ENCODE measurements around the gene ABI2.

ABI2 gene

GRCh38 chr2:203462308-203462707 is 134.1 kb downstream of the ABI2 start:
- DNase-seq: no peak
- Histone ChIP-seq H3K4me3 (ENCODE audit: insufficient read depth, low read depth, low read length, poor library complexity, severe bottlenecking) (no peak overlapping the region), H3K4me1 (ENCODE audit: control insufficient read depth, insufficient read depth, low read length, poor library complexity, severe bottlenecking) (no peaks in the 10 kb centered on the region), H3K9me3 (ENCODE audit: control insufficient read depth, low read length) (no peaks in the 10 kb centered on the region), H3K27ac (ENCODE audit: insufficient read depth, low read length, poor library complexity, severe bottlenecking) (no peak overlapping the region), H3K36me3 (ENCODE audit: control insufficient read depth, insufficient read depth, low read length) (no peaks in the 10 kb centered on the region), H3K27me3 (replicated peaks; ENCODE audit: control insufficient read depth, insufficient read depth, low read length, poor library complexity, severe bottlenecking) (no peaks in the 10 kb centered on the region)

GRCh38 chr2:203463266-203463678 is 135.1 kb downstream of the ABI2 start:
- Histone ChIP-seq H3K27me3 (replicated peaks; ENCODE audit: control insufficient read depth, insufficient read depth, low read length, poor library complexity, severe bottlenecking) (no peaks in the 10 kb centered on the region), H3K4me1 (ENCODE audit: control insufficient read depth, insufficient read depth, low read length, poor library complexity, severe bottlenecking) (no peaks in the 10 kb centered on the region), H3K9me3 (ENCODE audit: control insufficient read depth, low read length) (no peaks in the 10 kb centered on the region), H3K27ac (ENCODE audit: insufficient read depth, low read length, poor library complexity, severe bottlenecking) (no peak overlapping the region), H3K36me3 (ENCODE audit: control insufficient read depth, insufficient read depth, low read length) (no peaks in the 10 kb centered on the region), H3K4me3 (ENCODE audit: insufficient read depth, low read depth, low read length, poor library complexity, severe bottlenecking) (no peak overlapping the region)
- no peak for DNase-seq

- Histone ChIP-seq H3K36me3 (ENCODE audit: control insufficient read depth, insufficient read depth, low read length) (no peaks in the 10 kb centered on the region), H3K27ac (ENCODE audit: insufficient read depth, low read length, poor library complexity, severe bottlenecking) (no peak overlapping the region), H3K9me3 (ENCODE audit: control insufficient read depth, low read length) (no peaks in the 10 kb centered on the region), H3K4me1 (ENCODE audit: control insufficient read depth, insufficient read depth, low read length, poor library complexity, severe bottlenecking) (no peaks in the 10 kb centered on the region), H3K27me3 (replicated peaks; ENCODE audit: control insufficient read depth, insufficient read depth, low read length, poor library complexity, severe bottlenecking) (no peaks in the 10 kb centered on the region), H3K4me3 (ENCODE audit: insufficient read depth, low read depth, low read length, poor library complexity, severe bottlenecking) (no peak overlapping the region)
- no peak for DNase-seq
Observed at GRCh38 chr2:203469546-203469945, 141.4 kb downstream of the ABI2 start.

- Histone ChIP-seq H3K27me3 (replicated peaks; ENCODE audit: control insufficient read depth, insufficient read depth, low read length, poor library complexity, severe bottlenecking) (no peaks in the 10 kb centered on the region), H3K36me3 (ENCODE audit: control insufficient read depth, insufficient read depth, low read length) (no peaks in the 10 kb centered on the region), H3K4me3 (ENCODE audit: insufficient read depth, low read depth, low read length, poor library complexity, severe bottlenecking) (no peak overlapping the region), H3K9me3 (ENCODE audit: control insufficient read depth, low read length) (no peaks in the 10 kb centered on the region), H3K4me1 (ENCODE audit: control insufficient read depth, insufficient read depth, low read length, poor library complexity, severe bottlenecking) (no peaks in the 10 kb centered on the region), H3K27ac (ENCODE audit: insufficient read depth, low read length, poor library complexity, severe bottlenecking) (no peak overlapping the region)
- no peak for DNase-seq
Observed at GRCh38 chr2:203470371-203470770, 142.2 kb downstream of the ABI2 start.

GRCh38 chr2:203471323-203471722 is 143.1 kb downstream of the ABI2 start:
- Histone ChIP-seq H3K9me3 (ENCODE audit: control insufficient read depth, low read length) (no peaks in the 10 kb centered on the region), H3K27me3 (replicated peaks; ENCODE audit: control insufficient read depth, insufficient read depth, low read length, poor library complexity, severe bottlenecking) (no peaks in the 10 kb centered on the region), H3K4me1 (ENCODE audit: control insufficient read depth, insufficient read depth, low read length, poor library complexity, severe bottlenecking) (no peaks in the 10 kb centered on the region), H3K4me3 (ENCODE audit: insufficient read depth, low read depth, low read length, poor library complexity, severe bottlenecking) (no peak overlapping the region), H3K36me3 (ENCODE audit: control insufficient read depth, insufficient read depth, low read length) (no peaks in the 10 kb centered on the region), H3K27ac (ENCODE audit: insufficient read depth, low read length, poor library complexity, severe bottlenecking) (no peak overlapping the region)
- DNase-seq: no peak

GRCh38 chr2:203476881-203477280 is 148.7 kb downstream of the ABI2 start:
- Histone ChIP-seq H3K36me3 (ENCODE audit: control insufficient read depth, insufficient read depth, low read length) (no peaks in the 10 kb centered on the region), H3K27ac (ENCODE audit: insufficient read depth, low read length, poor library complexity, severe bottlenecking) (no peak overlapping the region), H3K4me1 (ENCODE audit: control insufficient read depth, insufficient read depth, low read length, poor library complexity, severe bottlenecking) (no peaks in the 10 kb centered on the region), H3K9me3 (ENCODE audit: control insufficient read depth, low read length) (no peaks in the 10 kb centered on the region), H3K27me3 (replicated peaks; ENCODE audit: control insufficient read depth, insufficient read depth, low read length, poor library complexity, severe bottlenecking) (no peaks in the 10 kb centered on the region), H3K4me3 (ENCODE audit: insufficient read depth, low read depth, low read length, poor library complexity, severe bottlenecking) (no peak overlapping the region)
- DNase-seq: no peak

- Histone ChIP-seq H3K36me3 (ENCODE audit: control insufficient read depth, insufficient read depth, low read length) (no peaks in the 10 kb centered on the region), H3K4me3 (ENCODE audit: insufficient read depth, low read depth, low read length, poor library complexity, severe bottlenecking) (no peak overlapping the region), H3K27me3 (replicated peaks; ENCODE audit: control insufficient read depth, insufficient read depth, low read length, poor library complexity, severe bottlenecking) (no peaks in the 10 kb centered on the region), H3K9me3 (ENCODE audit: control insufficient read depth, low read length) (no peaks in the 10 kb centered on the region), H3K27ac (ENCODE audit: insufficient read depth, low read length, poor library complexity, severe bottlenecking) (no peak overlapping the region), H3K4me1 (ENCODE audit: control insufficient read depth, insufficient read depth, low read length, poor library complexity, severe bottlenecking) (no peaks in the 10 kb centered on the region)
- DNase-seq: no peak
Observed at GRCh38 chr2:203480623-203481022, 152.4 kb downstream of the ABI2 start.

- peak; percentile 3 to 27 (median 18) for DNase-seq
- H3K27ac ChIP-seq (ENCODE audit: insufficient read depth, low read length, poor library complexity, severe bottlenecking): no peak overlapping the region
Observed at GRCh38 chr2:203484266-203485112, 156.3 kb downstream of the ABI2 start.

GRCh38 chr2:203489531-203489930 is 161.3 kb downstream of the ABI2 start:
- no peaks in the 10 kb centered on the region for H3K4me1 ChIP-seq (ENCODE audit: control insufficient read depth, insufficient read depth, low read length, poor library complexity, severe bottlenecking)
- no peak for DNase-seq
- no peak overlapping the region for H3K4me3 ChIP-seq (ENCODE audit: insufficient read depth, low read depth, low read length, poor library complexity, severe bottlenecking)
- no peaks in the 10 kb centered on the region for H3K36me3 ChIP-seq (ENCODE audit: control insufficient read depth, insufficient read depth, low read length)
- H3K27me3 ChIP-seq (replicated peaks; ENCODE audit: control insufficient read depth, insufficient read depth, low read length, poor library complexity, severe bottlenecking): no peaks in the 10 kb centered on the region
- no peak overlapping the region for H3K27ac ChIP-seq (ENCODE audit: insufficient read depth, low read length, poor library complexity, severe bottlenecking)
- H3K9me3 ChIP-seq (ENCODE audit: control insufficient read depth, low read length): no peaks in the 10 kb centered on the region

More at GRCh38 chr2:203484266-203485112, 156.3 kb downstream of the ABI2 start:
- Histone ChIP-seq H3K36me3 (ENCODE audit: control insufficient read depth, insufficient read depth, low read length) (no peaks in the 10 kb centered on the region), H3K27me3 (replicated peaks; ENCODE audit: control insufficient read depth, insufficient read depth, low read length, poor library complexity, severe bottlenecking) (no peaks in the 10 kb centered on the region), H3K4me3 (ENCODE audit: insufficient read depth, low read depth, low read length, poor library complexity, severe bottlenecking) (no peak overlapping the region), H3K4me1 (ENCODE audit: control insufficient read depth, insufficient read depth, low read length, poor library complexity, severe bottlenecking) (no peaks in the 10 kb centered on the region), H3K9me3 (ENCODE audit: control insufficient read depth, low read length) (no peaks in the 10 kb centered on the region)

GRCh38 chr2:203490391-203490790 is 162.2 kb downstream of the ABI2 start:
- no peaks in the 10 kb centered on the region for H3K9me3 ChIP-seq (ENCODE audit: control insufficient read depth, low read length)
- no peaks in the 10 kb centered on the region for H3K4me1 ChIP-seq (ENCODE audit: control insufficient read depth, insufficient read depth, low read length, poor library complexity, severe bottlenecking)
- no peaks in the 10 kb centered on the region for H3K27me3 ChIP-seq (replicated peaks; ENCODE audit: control insufficient read depth, insufficient read depth, low read length, poor library complexity, severe bottlenecking)
- no peak for DNase-seq
- H3K4me3 ChIP-seq (ENCODE audit: insufficient read depth, low read depth, low read length, poor library complexity, severe bottlenecking): no peak overlapping the region
- H3K27ac ChIP-seq (ENCODE audit: insufficient read depth, low read length, poor library complexity, severe bottlenecking): no peak overlapping the region
- H3K36me3 ChIP-seq (ENCODE audit: control insufficient read depth, insufficient read depth, low read length): no peaks in the 10 kb centered on the region
